ENCODE measurements around the gene OR52E1. TPM values are rescaled to one million over a fixed set of nuclear protein-coding genes. Genes with fewer than 3 reads are reported as not detected.

The OR52E1 gene
- total and polyA plus RNA-seq, 2 of the 4 experiments (the other 2 are of a cell fraction) = not detected

DNA sequence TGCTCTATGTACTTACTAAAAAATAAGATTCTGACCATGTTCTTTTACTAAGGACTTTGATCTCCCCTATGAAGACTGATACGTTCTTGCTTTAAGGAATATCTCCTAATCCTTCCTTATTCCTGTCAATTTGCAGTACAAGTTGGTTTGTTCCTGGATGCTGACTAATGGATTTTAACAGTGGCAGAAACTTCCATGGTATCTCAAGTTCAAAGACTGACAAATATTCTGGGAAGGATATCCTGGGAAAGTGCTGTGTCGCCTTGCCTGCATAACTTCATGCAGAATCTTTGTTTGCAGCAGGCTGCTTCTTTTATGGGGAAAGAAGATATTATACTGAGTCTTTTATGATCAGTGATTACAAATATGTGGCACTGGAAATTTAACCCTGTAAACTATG lies 31.4 kb upstream of the OR52E1 start:
- H3K4ac ChIP-seq (ENCODE audit: low read depth, low read length) = no peak overlapping the region
- CTCF ChIA-PET = no interaction called here
- H3K14ac ChIP-seq (replicated peaks; ENCODE audit: low read depth, low read length) = no peak overlapping the region
- no peak overlapping the region for H2AK9ac ChIP-seq (replicated peaks; ENCODE audit: low read depth, low read length, poor library complexity)
- intact Hi-C loops (cut with micrococcal nuclease) = no loop called here
- no peak overlapping the region for H2AK5ac ChIP-seq (ENCODE audit: low read depth, low read length)
- dilution Hi-C loops (cut with HindIII; ENCODE audit: low sequenced_read_pairs, unreplicated experiment) = no loop called here
- H2BK5ac ChIP-seq (ENCODE audit: low read depth, low read length, poor library complexity, severe bottlenecking) = no peak overlapping the region
- no peak overlapping the region for H3K9ac ChIP-seq (ENCODE audit: low read depth, low read length)
- no peak overlapping the region for H3K27ac ChIP-seq (ENCODE audit: insufficient read depth, low read length)
- H4K8ac ChIP-seq (ENCODE audit: low read depth in 2 of 2, low read length in 2 of 2) = no peak overlapping the region
- POLR2A ChIA-PET (ENCODE audit: unreplicated experiment) = no interaction called here
- H3K4me2 ChIP-seq (ENCODE audit: low read depth, low read length) = no peak overlapping the region
- H3K4me1 ChIP-seq (ENCODE audit: control insufficient read depth, insufficient read depth, low read length) = no peaks in the 10 kb centered on the region
- H3K23ac ChIP-seq (ENCODE audit: low read depth, low read length) = no peak overlapping the region
- no peak overlapping the region for H3K4me3 ChIP-seq (ENCODE audit: insufficient read depth, low read depth, low read length)
- TF ChIP-seq POLR2A (IDR thresholded peaks at IDR 0.05; ENCODE audit: low read depth, low read length) = no peak
- TF ChIP-seq BHLHE40 (IDR thresholded peaks at IDR 0.05; ENCODE audit: low read depth, low read length) = no peak
- TF ChIP-seq MAFK (IDR thresholded peaks at IDR 0.05; ENCODE audit: low read depth, low read length) = peak; percentile 57; the same call in 1 of the 2 replicates
- WGBS, 2 experiments (ENCODE audit: extremely low coverage in 2 of 2, insufficient read length in 1 of 2) = no CpG with 5 or more reads among the region's 2 CpGs
- no peak overlapping the region for H3K56ac ChIP-seq (ENCODE audit: extremely low read depth, insufficient read depth, low read length)
- no peak overlapping the region for H4K91ac ChIP-seq (ENCODE audit: insufficient read depth, low read depth, low read length)
- no peak overlapping the region for H2AFZ ChIP-seq (replicated peaks; ENCODE audit: low read length, poor library complexity)
- no peaks in the 10 kb centered on the region for H3K9me3 ChIP-seq (ENCODE audit: control insufficient read depth, insufficient read depth, low read length)
- no peaks in the 10 kb centered on the region for H3K36me3 ChIP-seq (ENCODE audit: control insufficient read depth, insufficient read depth, low read length)
- H4K5ac ChIP-seq (ENCODE audit: low read depth, low read length) = no peak overlapping the region
- no peaks in the 10 kb centered on the region for H4K20me1 ChIP-seq (ENCODE audit: insufficient read depth, low read length)
- no peak overlapping the region for H2BK120ac ChIP-seq (ENCODE audit: low read depth, low read length)
- no peak overlapping the region for H3K18ac ChIP-seq (ENCODE audit: low read depth, low read length)
- BruUV-seq (replicated peaks) = no TSS peak
- H3K79me1 ChIP-seq (ENCODE audit: low read depth in 1 of 2, low read length in 2 of 2) = no peaks in the 10 kb centered on the region
- no peaks in the 10 kb centered on the region for H3K27me3 ChIP-seq (ENCODE audit: control insufficient read depth, insufficient read depth, low read length)
- DNase-seq (no peak), ATAC-seq (ENCODE audit: low read depth) (no peak)
- no peak overlapping the region for H2BK20ac ChIP-seq (ENCODE audit: low read depth, low read length)
- in situ Hi-C loops (cut with MboI; ENCODE audit: low sequenced_read_pairs) = no loop called here
- no peak overlapping the region for H2BK15ac ChIP-seq (ENCODE audit: low read depth, low read length)
- H3K9me1 ChIP-seq (ENCODE audit: insufficient read depth, low read length) = no peaks in the 10 kb centered on the region
